B cell (primary cell): ENCODE measurements around the gene CDH19. TPM values are rescaled to one million over a fixed set of nuclear protein-coding genes. Genes with fewer than 3 reads are reported as not detected.

Experiments
- ATAC-seq: fragments of 200-7000 bp; cut with Tn5 transposase; one replicate; pipeline ENCODE4 v1.10.0; 2021; ENCODE audit warnings: low read depth, mild to moderate bottlenecking, moderate number of reproducible peaks, moderate library complexity
- CTCF ChIA-PET: fragments of 350-600 bp; sonication (Branson Sonifier 250); formaldehyde crosslinking; loops from one replicate; lab custom pipeline; 2021; ENCODE audit warnings: antibody characterized with exemption, inconsistent platforms; lab: Charles Lee
- POLR2A ChIA-PET: fragments of 350-600 bp; sonication (Branson Sonifier 250); formaldehyde crosslinking; loops from one replicate; lab custom pipeline; 2021; ENCODE audit warnings: antibody characterized with exemption; lab: Charles Lee
- DNase-seq: peaks from one replicate; pipeline ENCODE4 v3.0.0; 2013
- H2AFZ ChIP-seq: 2 replicates; pipeline ENCODE4 v1.6.1; 2012; ENCODE audit warnings: mild to moderate bottlenecking, low read depth, low read length; ENCODE audit not compliant: insufficient read depth, poor library complexity, severe bottlenecking
- H3K27ac ChIP-seq, 2 donors: 1 replicate in 1 of 2; 2 replicates in 1 of 2; pipeline ENCODE4 v1.5.1; 2012 to 2013; ENCODE audit warnings: low read length in 2 of 2, mild to moderate bottlenecking in 2 of 2, moderate library complexity in 1 of 2
- H3K27me3 ChIP-seq, 4 experiments: fragments of 200-600 bp in 1 of 4; sonication (generic) in 1 of 4; replicated peaks in 1 of 4; 1 replicate in 2 of 4; 2 replicates in 2 of 4; pipeline versions ENCODE4 v1.6.1 to v1.7.0; 2013 to 2016; ENCODE audit warnings: low read length in 3 of 4, mild to moderate bottlenecking in 2 of 4, mixed read lengths in 1 of 4, moderate library complexity in 1 of 4; ENCODE audit not compliant: insufficient read depth in 4 of 4, control insufficient read depth in 3 of 4; ENCODE audit errors: control extremely low read depth in 1 of 4
- H3K36me3 ChIP-seq, 2 experiments: replicated peaks in 1 of 2; 1 replicate in 1 of 2; 2 replicates in 1 of 2; pipeline versions ENCODE4 v1.6.1 to v1.7.1; 2013; ENCODE audit warnings: low read length in 1 of 2; ENCODE audit not compliant: insufficient read depth in 2 of 2, control insufficient read depth in 1 of 2; ENCODE audit errors: control extremely low read depth in 1 of 2, extremely low read depth in 1 of 2
- H3K4me1 ChIP-seq, 2 donors: fragments of 200-600 bp in 1 of 2; sonication (generic) in 1 of 2; 1 replicate in 1 of 2; 2 replicates in 1 of 2; pipeline versions ENCODE4 v1.5.1 to v1.6.1; 2013 to 2017; ENCODE audit warnings: low read length in 2 of 2; ENCODE audit not compliant: control insufficient read depth in 2 of 2, insufficient read depth in 2 of 2
- H3K4me2 ChIP-seq: replicated peaks from 2 replicates; pipeline ENCODE3; 2012; ENCODE audit warnings: mild to moderate bottlenecking, low read depth, low read length; ENCODE audit not compliant: poor library complexity, severe bottlenecking
- H3K4me3 ChIP-seq, 5 experiments: fragments of 200-600 bp in 1 of 5; sonication (generic) in 1 of 5; 1 replicate in 3 of 5; 2 replicates in 2 of 5; pipeline versions ENCODE4 v1.5.1 to v1.7.0; 2011 to 2016; ENCODE audit warnings: low read length in 4 of 5, mild to moderate bottlenecking in 4 of 5, low read depth in 2 of 5, control low read depth in 1 of 5, moderate library complexity in 1 of 5; ENCODE audit not compliant: insufficient read depth in 1 of 5; ENCODE audit errors: control extremely low read depth in 1 of 5, extremely low read depth in 1 of 5
- H3K79me2 ChIP-seq: fragments of 200-600 bp; sonication (generic); one replicate; pipeline ENCODE4 v1.6.0; 2016; ENCODE audit warnings: low read length; ENCODE audit not compliant: control insufficient read depth, insufficient read depth
- H3K9ac ChIP-seq: fragments of 200-600 bp; sonication (generic); 2 replicates; pipeline ENCODE4 v1.6.1; 2017; ENCODE audit warnings: mild to moderate bottlenecking, low read length, moderate library complexity
- H3K9me3 ChIP-seq, 3 donors: one replicate each; pipeline versions ENCODE4 v1.6.1 to v1.7.1; 2013; ENCODE audit warnings: low read length in 2 of 3; ENCODE audit not compliant: control insufficient read depth in 2 of 3, insufficient read depth in 1 of 3; ENCODE audit errors: control extremely low read depth in 1 of 3
- H4K20me1 ChIP-seq: 2 replicates; pipeline ENCODE4 v1.6.0; 2012; ENCODE audit warnings: mild to moderate bottlenecking, low read length; ENCODE audit not compliant: insufficient read depth, control insufficient read depth, poor library complexity, severe bottlenecking
- H3K27ac Mint-ChIP-seq: one replicate; pipeline ENCODE4 v1.8.0; 2021; ENCODE audit warnings: mixed read lengths
- H3K27me3 Mint-ChIP-seq: one replicate; pipeline ENCODE4 v1.8.0; 2021; ENCODE audit warnings: mixed read lengths
- H3K4me1 Mint-ChIP-seq: one replicate; pipeline ENCODE4 v1.8.0; 2021; ENCODE audit warnings: mixed read lengths
- H3K4me3 Mint-ChIP-seq: one replicate; pipeline ENCODE4 v1.8.0; 2021; ENCODE audit warnings: mixed read lengths
- H3K9me3 Mint-ChIP-seq: one replicate; pipeline ENCODE4 v1.8.0; 2022; ENCODE audit warnings: mixed read lengths; ENCODE audit not compliant: insufficient read depth
- EZH2 ChIP-seq: IDR thresholded peaks from 2 replicates; pipeline ENCODE4 v1.6.1; 2012; ENCODE audit warnings: borderline replicate concordance, low read depth, mild to moderate bottlenecking, moderate library complexity, low read length; ENCODE audit not compliant: insufficient read depth, poor library complexity, severe bottlenecking
- WGBS: methylation state at CpG from one replicate; pipeline ENCODE4 v1.1.5; 2013; ENCODE audit warnings: missing lambda C conversion rate; ENCODE audit not compliant: insufficient coverage; 5-methylcytosine and 5-hydroxymethylcytosine counted together
- intact Hi-C: fragments of 100-400 bp; cut with micrococcal nuclease; formaldehyde crosslinking; loops from one replicate; pipeline ENCODE4 v1.10.0; 2022
- polyA plus RNA-seq: library from polyadenylated mRNA; depleted of rRNA; stranded (reverse); fragments of >200 nt; gene quantifications from 2 replicates; pipeline ENCODE4 v1.2.3, GENCODE V29; 2012
- total RNA-seq, 2 donors: library from RNA; stranded (reverse); fragments of 120-200 nt in 1 of 2; gene quantifications; 1 replicate in 1 of 2; 2 replicates in 1 of 2; pipeline versions ENCODE4 v1.2.3 to v1.2.4, GENCODE V29; 2013 to 2022
- TF ChIP-seq, protein P1 (sequence below): fragments of 200-600 bp; IDR thresholded peaks from one replicate; pipeline ENCODE4 v1.8.0; 2022; ENCODE audit warnings: antibody characterized with exemption, mild to moderate bottlenecking

CDH19 gene
- total and polyA plus RNA-seq, 2 donors (not counting 1 experiment from before 2014, with no cell fraction given), result not detected

GRCh38 chr18:66601649-66602048, 2.2 kb downstream of the CDH19 start:
- Histone ChIP-seq H4K20me1 (no peaks in the 10 kb centered on the region), H3K79me2 (no peaks in the 10 kb centered on the region), H2AFZ (no peak overlapping the region), H3K9ac (no peak overlapping the region), H3K27me3 (no peaks in the 10 kb centered on the region), H3K4me3 (no peak overlapping the region), H3K4me2 (no peak overlapping the region), H3K27ac (no peak overlapping the region), H3K36me3 (no peaks in the 10 kb centered on the region), H3K9me3 (no peaks in the 10 kb centered on the region), H3K4me1 (no peaks in the 10 kb centered on the region)
- WGBS, result no CpG with 5 or more reads among the region's 3 CpGs
- Mint-ChIP-seq H3K27me3 (no peaks in the 10 kb centered on the region), H3K4me1 (no peaks in the 10 kb centered on the region), H3K9me3 (peaks cover 3% of the 10 kb centered on the region), H3K4me3 (no peak overlapping the region), H3K27ac (no peak overlapping the region)
- ATAC-seq, result no peak
- intact Hi-C loops, result no loop called here
- CTCF ChIA-PET, result no interaction called here
- POLR2A ChIA-PET, result no interaction called here
- TF ChIP-seq EZH2, result no peak
- TF ChIP-seq, protein P1, sequence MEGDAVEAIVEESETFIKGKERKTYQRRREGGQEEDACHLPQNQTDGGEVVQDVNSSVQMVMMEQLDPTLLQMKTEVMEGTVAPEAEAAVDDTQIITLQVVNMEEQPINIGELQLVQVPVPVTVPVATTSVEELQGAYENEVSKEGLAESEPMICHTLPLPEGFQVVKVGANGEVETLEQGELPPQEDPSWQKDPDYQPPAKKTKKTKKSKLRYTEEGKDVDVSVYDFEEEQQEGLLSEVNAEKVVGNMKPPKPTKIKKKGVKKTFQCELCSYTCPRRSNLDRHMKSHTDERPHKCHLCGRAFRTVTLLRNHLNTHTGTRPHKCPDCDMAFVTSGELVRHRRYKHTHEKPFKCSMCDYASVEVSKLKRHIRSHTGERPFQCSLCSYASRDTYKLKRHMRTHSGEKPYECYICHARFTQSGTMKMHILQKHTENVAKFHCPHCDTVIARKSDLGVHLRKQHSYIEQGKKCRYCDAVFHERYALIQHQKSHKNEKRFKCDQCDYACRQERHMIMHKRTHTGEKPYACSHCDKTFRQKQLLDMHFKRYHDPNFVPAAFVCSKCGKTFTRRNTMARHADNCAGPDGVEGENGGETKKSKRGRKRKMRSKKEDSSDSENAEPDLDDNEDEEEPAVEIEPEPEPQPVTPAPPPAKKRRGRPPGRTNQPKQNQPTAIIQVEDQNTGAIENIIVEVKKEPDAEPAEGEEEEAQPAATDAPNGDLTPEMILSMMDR, result no peak
- DNase-seq, result no peak

GRCh38 chr18:66599190-66599589, 4.7 kb downstream of the CDH19 start:
- H3K4me1 ChIP-seq, result no peaks in the 10 kb centered on the region
- TF ChIP-seq EZH2, result no peak
- TF ChIP-seq, protein P1, result no peak

More at GRCh38 chr18:66599190-66599589, 4.7 kb downstream of the CDH19 start:
- no peaks in the 10 kb centered on the region for H3K36me3 ChIP-seq
- H3K4me2 ChIP-seq, result no peak overlapping the region
- H3K4me3 Mint-ChIP-seq, result no peak overlapping the region
- intact Hi-C loops, result no loop called here
- H3K79me2 ChIP-seq, result no peaks in the 10 kb centered on the region
- H3K9me3 Mint-ChIP-seq, result peaks cover 3% of the 10 kb centered on the region
- H3K27me3 Mint-ChIP-seq, result no peaks in the 10 kb centered on the region
- H3K27ac ChIP-seq, result no peak overlapping the region
- WGBS, result no CpG with 5 or more reads among the region's 3 CpGs
- DNase-seq (no peak), ATAC-seq (no peak)
- no peaks in the 10 kb centered on the region for H4K20me1 ChIP-seq
- no peaks in the 10 kb centered on the region for H3K27me3 ChIP-seq
- ChIA-PET CTCF (no interaction called here), POLR2A (no interaction called here)
- H2AFZ ChIP-seq, result no peak overlapping the region
- H3K9me3 ChIP-seq, result peaks cover 0 to 1% (median 0%) of the 10 kb centered on the region in 3 donors
- H3K4me1 Mint-ChIP-seq, result no peaks in the 10 kb centered on the region
- H3K4me3 ChIP-seq, result no peak overlapping the region
- no peak overlapping the region for H3K9ac ChIP-seq
- H3K27ac Mint-ChIP-seq, result no peak overlapping the region
